Left ventricle myocardium inferior (tissue), 1 donor: ENCODE data around the gene CHADL. TPM values are rescaled to one million over a fixed set of nuclear protein-coding genes. Genes with fewer than 3 reads are reported as not detected.

Source experiments
- DNase-seq: peaks from one replicate; pipeline ENCODE4 v3.0.0-alpha.2; 2020
- H3K27ac ChIP-seq: fragments of 200-600 bp; replicated peaks from 2 replicates; pipeline ENCODE4 v1.8.0; 2021
- H3K27me3 ChIP-seq: fragments of 200-600 bp; 2 replicates; pipeline ENCODE4 v1.8.0; 2021; ENCODE audit warnings: low read depth
- H3K36me3 ChIP-seq: fragments of 200-600 bp; 2 replicates; pipeline ENCODE4 v1.8.0; 2021
- H3K4me1 ChIP-seq: fragments of 200-600 bp; 2 replicates; pipeline ENCODE4 v1.8.0; 2021
- H3K4me3 ChIP-seq: fragments of 200-600 bp; 2 replicates; pipeline ENCODE4 v1.8.0; 2021; ENCODE audit warnings: mild to moderate bottlenecking, moderate library complexity
- H3K9me3 ChIP-seq: fragments of 200-600 bp; replicated peaks from 2 replicates; pipeline ENCODE4 v1.8.0; 2021
- intact Hi-C: fragments of 100-400 bp; cut with micrococcal nuclease; formaldehyde crosslinking; loops from one replicate; pipeline ENCODE4 v1.11.0; 2022
- total RNA-seq: library from RNA; stranded (reverse); fragmentation: NEBNext Ultra II Directional; extraction: Animal tissue kit (Norgen Biotek cat#: 25700); gene quantifications from one replicate; pipeline ENCODE4 v1.2.1, GENCODE V29; 2021
- TF ChIP-seq, protein P1 (sequence below): fragments of 200-600 bp; IDR thresholded peaks from 2 replicates; pipeline ENCODE4 v1.8.0; 2021; ENCODE audit warnings: antibody characterized with exemption, mild to moderate bottlenecking, borderline replicate concordance
- donor health status: DM: no; HTN: yes; CAD: no; lungs with severe emphysema.

The CHADL gene
- total RNA-seq, 1 donor from 2014 or later, result 10.3 TPM

DNA sequence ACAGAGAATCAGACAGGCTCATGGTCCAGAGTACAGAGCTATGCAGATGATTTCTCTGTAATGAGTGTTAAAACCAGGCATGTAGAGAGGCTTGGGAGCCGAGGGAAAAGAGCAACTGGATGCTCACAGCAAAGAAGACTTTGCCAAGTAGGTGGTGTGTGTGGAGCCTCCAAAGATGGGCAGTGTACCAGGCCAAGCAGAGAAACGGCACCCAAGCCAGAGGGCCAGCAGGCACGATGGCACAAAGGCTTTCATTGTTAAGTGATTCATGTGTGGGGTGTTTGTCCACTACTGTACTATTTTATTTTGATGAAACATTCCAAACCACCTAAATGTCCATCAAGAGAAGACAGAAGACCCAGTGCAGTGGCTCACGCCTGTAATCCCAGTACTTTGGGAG, 34.1 kb upstream of the CHADL start:
- Histone ChIP-seq H3K9me3 (no peaks in the 10 kb centered on the region), H3K36me3 (peaks cover 93% of the 10 kb centered on the region), H3K4me3 (no peak overlapping the region), H3K4me1 (no peaks in the 10 kb centered on the region), H3K27me3 (no peaks in the 10 kb centered on the region), H3K27ac (no peak overlapping the region)
- TF ChIP-seq, protein P1, sequence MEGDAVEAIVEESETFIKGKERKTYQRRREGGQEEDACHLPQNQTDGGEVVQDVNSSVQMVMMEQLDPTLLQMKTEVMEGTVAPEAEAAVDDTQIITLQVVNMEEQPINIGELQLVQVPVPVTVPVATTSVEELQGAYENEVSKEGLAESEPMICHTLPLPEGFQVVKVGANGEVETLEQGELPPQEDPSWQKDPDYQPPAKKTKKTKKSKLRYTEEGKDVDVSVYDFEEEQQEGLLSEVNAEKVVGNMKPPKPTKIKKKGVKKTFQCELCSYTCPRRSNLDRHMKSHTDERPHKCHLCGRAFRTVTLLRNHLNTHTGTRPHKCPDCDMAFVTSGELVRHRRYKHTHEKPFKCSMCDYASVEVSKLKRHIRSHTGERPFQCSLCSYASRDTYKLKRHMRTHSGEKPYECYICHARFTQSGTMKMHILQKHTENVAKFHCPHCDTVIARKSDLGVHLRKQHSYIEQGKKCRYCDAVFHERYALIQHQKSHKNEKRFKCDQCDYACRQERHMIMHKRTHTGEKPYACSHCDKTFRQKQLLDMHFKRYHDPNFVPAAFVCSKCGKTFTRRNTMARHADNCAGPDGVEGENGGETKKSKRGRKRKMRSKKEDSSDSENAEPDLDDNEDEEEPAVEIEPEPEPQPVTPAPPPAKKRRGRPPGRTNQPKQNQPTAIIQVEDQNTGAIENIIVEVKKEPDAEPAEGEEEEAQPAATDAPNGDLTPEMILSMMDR, result no peak
- intact Hi-C loops, result no loop called here
- DNase-seq, result no peak

DNA sequence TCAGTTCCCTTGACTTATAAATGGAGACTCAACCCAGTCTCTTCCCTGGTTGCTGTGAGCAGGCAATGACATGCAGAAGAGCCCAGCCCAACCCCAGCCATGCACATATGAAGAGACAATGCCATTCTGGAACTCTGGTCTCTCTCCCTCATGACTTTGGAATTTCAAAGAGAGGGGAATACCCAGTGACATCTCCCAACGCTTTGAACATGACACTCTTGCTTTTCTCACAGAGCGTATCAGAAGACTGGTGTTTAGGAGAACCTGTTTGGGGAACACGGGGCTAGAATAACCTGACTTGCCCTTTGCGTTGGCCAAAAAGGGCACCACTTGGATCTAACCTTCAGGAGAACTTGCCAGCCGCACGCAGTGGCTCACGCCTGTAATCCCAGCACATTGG, 32.4 kb upstream of the CHADL start:
- no peak for DNase-seq
- Histone ChIP-seq H3K27ac (no peak overlapping the region), H3K4me3 (no peak overlapping the region), H3K4me1 (no peaks in the 10 kb centered on the region), H3K36me3 (peaks cover 94% of the 10 kb centered on the region), H3K27me3 (no peaks in the 10 kb centered on the region), H3K9me3 (no peaks in the 10 kb centered on the region)
- intact Hi-C loops, result no loop called here
- TF ChIP-seq, protein P1, result no peak

DNA sequence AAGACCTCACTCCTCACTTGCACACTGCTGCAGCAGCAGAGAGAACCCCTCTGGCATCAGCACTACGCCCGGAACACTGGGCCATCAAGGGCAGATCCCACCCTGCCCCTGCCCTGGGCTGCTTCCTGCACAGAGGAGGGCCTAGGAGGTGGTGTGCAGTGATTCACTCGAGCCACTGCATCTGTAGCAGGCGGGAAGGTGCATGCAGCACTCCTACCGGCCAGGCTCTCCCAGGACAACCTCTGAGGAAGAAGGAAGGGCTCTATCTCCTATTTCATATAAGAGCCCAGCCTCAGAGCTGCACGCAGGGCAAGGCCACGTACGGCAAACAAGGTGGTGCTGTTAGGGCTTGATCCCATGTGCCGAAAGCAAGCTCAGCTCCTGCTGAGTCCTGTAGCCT, 31.1 kb upstream of the CHADL start:
- no peak for DNase-seq
- Histone ChIP-seq H3K27me3 (no peaks in the 10 kb centered on the region), H3K36me3 (peaks cover 97% of the 10 kb centered on the region), H3K4me3 (no peak overlapping the region), H3K27ac (no peak overlapping the region), H3K4me1 (no peaks in the 10 kb centered on the region), H3K9me3 (no peaks in the 10 kb centered on the region)
- intact Hi-C loops, result no loop called here
- TF ChIP-seq, protein P1, result no peak

DNA sequence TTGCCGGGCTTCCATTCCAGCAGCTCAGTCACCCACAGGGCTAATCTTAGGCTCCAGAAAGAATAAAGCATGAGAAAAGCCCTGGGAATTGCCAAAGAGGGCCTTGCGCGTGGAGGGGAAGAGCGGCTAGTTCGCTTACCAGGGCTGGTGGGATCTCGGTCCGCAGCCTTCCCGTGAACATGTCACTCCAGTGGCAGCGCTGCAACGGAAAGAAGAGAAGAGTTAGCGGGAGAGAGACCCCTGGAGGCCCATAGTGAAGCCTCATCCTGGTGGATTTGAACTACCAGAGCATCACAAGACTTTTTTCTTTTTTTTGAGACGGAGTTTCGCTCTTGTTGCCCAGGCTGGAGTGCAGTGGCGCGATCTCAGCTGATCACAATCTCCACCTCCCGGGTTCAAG, 27.2 kb upstream of the CHADL start:
- peaks cover 14% of the 10 kb centered on the region for H3K4me1 ChIP-seq
- no peaks in the 10 kb centered on the region for H3K9me3 ChIP-seq
- H3K27me3 ChIP-seq, result no peaks in the 10 kb centered on the region
- H3K4me3 ChIP-seq, result no peak overlapping the region
- H3K27ac ChIP-seq, result no peak overlapping the region
- intact Hi-C loops, result no loop called here
- no peak for DNase-seq
- H3K36me3 ChIP-seq, result peaks cover 95% of the 10 kb centered on the region
- TF ChIP-seq, protein P1, result no peak

DNA sequence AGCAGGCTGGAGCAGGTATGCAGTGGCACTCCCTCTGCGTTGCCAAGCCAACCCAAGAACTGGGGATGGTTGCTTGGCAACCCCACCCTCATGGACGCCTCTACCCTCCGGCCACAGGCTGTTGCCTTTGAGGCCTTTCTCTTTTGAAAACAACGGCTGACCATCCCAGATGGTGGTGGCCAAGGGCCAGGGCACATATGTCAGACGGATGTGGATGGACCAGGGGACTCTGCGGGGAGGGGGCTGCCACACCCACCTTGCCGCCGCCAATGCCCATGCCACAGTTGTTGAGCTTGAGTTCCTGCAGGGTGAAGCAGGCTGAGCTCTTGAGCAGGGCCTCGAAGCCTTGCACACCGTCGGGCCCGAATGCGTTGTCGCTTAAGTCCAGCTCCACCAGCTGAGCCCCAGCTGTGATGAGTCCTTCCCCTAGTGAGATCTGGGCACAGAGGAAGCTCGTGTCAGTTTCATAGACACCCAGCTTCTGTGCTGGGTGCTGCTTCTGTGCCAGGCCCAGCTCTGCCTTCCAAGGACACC, 23.7 kb upstream of the CHADL start:
- H3K27me3 ChIP-seq, result no peaks in the 10 kb centered on the region
- H3K4me1 ChIP-seq, result peaks cover 31% of the 10 kb centered on the region
- H3K27ac ChIP-seq, result no peak overlapping the region
- intact Hi-C loops, result no loop called here
- no peaks in the 10 kb centered on the region for H3K9me3 ChIP-seq
- peaks cover 86% of the 10 kb centered on the region for H3K36me3 ChIP-seq
- no peak for DNase-seq
- no peak overlapping the region for H3K4me3 ChIP-seq
- TF ChIP-seq, protein P1, result no peak
